T47D (cell line): ENCODE data around the gene TMC3.
"Not testable (repeated sequence)": the region's sequence is repeated elsewhere in the genome, so short reads cannot be mapped to it uniquely, and the experiment has no call there.

Source experiments
- DNase-seq, 2 experiments: peaks; one replicate each; pipeline versions ENCODE4 v3.0.0 to v3.0.0-alpha.2; 2011 to 2012; ENCODE audit warnings: low read depth in 1 of 2, low spot score in 1 of 2
- JUND ChIP-seq: IDR thresholded peaks from 2 replicates; pipeline ENCODE4 v1.6.1; 2012; ENCODE audit warnings: low read depth
- in situ Hi-C: cut with HindIII; loops from 2 replicates; pipeline ENCODE4 v1.10.0; 2016; ENCODE audit warnings: low sequenced_read_pairs, low pct_unique_long_range_greater_than_20kb

TMC3 gene

GRCh38 chr15:81335631-81336030 lies 38.4 kb downstream of the TMC3 start:
- no peak for TF ChIP-seq JUND
- in situ Hi-C loops = no loop called here
- DNase-seq = no peak

GRCh38 chr15:81334768-81335435 lies 39.1 kb downstream of the TMC3 start:
- in situ Hi-C loops = no loop called here
- no peak for DNase-seq
- TF ChIP-seq JUND = no peak

- in situ Hi-C loops = no loop called here
- no peak for TF ChIP-seq JUND
- no peak for DNase-seq
Observed at GRCh38 chr15:81333363-81333762, 40.6 kb downstream of the TMC3 start.

- in situ Hi-C loops = no loop called here
Observed at GRCh38 chr15:81332326-81332725, 41.7 kb downstream of the TMC3 start.

GRCh38 chr15:81331600-81331999 lies 42.4 kb downstream of the TMC3 start:
- no peak for TF ChIP-seq JUND
- in situ Hi-C loops = no loop called here
- DNase-seq = no peak

More at GRCh38 chr15:81332326-81332725, 41.7 kb downstream of the TMC3 start:
- DNase-seq = no peak
- no peak for TF ChIP-seq JUND

DNA sequence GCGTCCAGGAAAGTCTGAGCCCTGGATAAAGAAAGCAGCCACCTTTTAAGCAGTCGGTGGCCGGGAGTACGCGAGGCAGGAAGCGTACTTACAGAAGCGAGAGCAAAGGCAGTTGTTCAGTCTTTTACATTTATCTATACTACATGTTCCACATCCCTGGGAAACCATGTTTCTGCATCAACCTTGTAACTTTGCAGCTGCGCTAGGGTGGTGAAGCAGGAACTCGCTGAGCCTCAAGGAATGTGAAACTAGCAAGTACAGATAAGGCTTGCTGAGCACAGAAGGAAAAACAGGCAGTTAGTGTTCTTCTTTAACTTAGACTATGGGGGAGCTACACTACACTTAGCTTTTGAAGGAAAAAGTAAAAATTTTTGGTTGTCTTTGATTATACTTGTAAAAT lies 42.9 kb downstream of the TMC3 start:
- DNase-seq, in situ Hi-C loops: not testable (repeated sequence)

- TF ChIP-seq JUND = no peak
- in situ Hi-C loops = no loop called here
Observed at GRCh38 chr15:81330366-81331090, 43.5 kb downstream of the TMC3 start.

GRCh38 chr15:81329446-81329845 lies 44.6 kb downstream of the TMC3 start:
- in situ Hi-C loops = no loop called here
- no peak for TF ChIP-seq JUND
- DNase-seq = no peak

More at GRCh38 chr15:81330366-81331090, 43.5 kb downstream of the TMC3 start:
- no peak for DNase-seq

DNA sequence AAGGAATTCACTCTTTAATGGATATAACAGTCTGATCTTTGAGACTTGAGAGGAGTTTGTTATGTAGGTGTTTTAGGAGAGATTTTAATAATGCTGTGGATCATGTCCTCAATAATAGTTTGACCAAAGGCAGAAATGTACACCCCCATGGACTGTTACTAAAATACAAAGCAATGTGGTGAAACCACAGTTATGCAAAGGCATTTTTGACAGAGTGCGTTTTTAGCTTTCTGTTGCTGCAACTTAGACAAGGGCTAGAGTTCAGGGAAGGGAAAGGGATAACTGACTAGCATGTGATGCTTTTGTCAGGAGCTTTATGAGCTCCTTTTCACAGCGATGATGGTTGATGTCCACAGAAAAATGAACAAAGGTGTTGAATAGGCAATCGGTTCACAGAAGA lies 46.5 kb downstream of the TMC3 start:
- DNase-seq = no peak
- in situ Hi-C loops = no loop called here
- no peak for TF ChIP-seq JUND

DNA sequence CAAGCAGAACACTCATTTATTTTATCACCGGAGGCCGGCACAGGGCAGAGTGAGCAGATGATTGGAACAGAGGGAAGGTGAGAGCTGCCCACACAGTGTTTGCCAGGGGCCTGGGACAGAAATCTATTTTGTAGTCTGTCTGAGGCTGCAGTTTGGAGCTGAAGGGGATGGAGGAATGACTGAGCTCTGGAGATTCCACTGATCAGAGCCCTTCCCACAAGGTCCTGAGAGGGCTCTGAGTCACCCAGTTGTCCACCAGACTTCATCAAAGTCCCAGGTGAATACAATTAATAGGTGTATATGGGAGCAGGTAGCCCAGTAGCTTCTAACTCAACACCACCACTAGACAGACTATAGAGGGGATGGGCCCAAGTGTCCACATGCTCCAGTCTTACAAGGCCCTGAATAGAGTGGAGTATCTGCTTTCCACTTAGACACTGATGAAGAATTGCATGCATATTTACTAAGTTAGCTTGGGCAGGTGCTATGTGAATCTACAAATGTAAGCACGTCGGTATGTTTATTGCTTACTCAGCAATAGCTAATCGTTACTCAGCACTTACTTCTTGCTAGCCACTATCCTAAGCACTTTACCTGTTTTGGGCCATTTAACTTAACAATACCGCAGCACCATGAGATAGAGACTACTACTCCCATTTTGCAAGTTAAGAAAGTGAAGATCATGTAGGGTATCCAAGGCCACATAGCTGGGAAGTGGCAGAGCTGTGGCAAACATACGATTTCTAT lies 47.4 kb downstream of the TMC3 start:
- DNase-seq = no peak
- in situ Hi-C loops = no loop called here
- no peak for TF ChIP-seq JUND

DNA sequence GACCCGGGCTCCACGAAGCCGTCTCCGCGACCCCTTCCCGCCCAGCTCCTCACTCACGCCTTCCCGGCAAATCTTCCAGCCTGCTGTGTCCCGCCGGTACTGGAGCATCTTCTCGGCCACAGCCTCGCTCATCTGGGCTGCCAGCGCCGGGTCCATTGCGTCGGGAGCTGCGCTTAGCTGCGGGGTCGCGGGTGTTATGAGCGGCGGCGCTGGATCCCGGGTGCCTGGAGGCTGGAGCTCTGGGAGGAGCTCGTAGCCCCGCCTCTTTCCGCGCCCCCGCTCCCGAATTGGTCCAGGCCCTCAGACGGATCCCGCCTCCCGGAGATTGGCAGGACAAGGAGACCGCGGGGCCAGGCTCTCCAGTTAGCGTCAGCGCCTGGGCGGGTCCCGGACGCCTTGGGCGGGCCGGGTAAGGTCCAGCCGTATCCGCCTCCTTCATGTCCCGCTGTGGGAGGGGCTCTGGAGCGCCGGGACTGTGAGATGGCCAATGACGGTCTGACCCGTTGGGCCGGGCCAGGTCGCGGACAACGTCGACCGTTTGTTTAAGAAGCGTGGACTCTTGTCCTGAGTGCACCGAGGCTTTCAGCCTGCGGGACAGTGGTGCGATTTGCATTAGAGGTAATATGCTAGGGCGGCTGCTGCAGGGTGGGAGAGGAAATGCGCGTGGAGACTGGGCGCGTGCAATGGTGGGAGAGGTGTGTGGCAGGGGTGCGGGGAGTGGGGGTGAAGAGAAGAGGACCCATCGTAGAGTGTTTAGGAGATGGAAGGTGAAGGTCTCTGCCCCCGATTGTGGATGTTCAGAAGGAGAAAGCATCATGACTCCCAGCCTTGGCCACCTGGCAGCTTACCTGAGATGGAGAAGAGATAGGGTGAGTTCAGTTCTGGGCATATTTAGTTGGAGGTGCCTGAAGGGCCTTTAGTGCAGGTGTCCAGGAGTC lies 49.8 kb downstream of the TMC3 start, which contains the start of gene STARD5:
STARD5 (minus strand) TSS at position 198 of the 938 bp plus-strand sequence; CDS start at position 156, 42 bp downstream.
- no peak for TF ChIP-seq JUND
- in situ Hi-C loops = no loop called here

GRCh38 chr15:81323559-81323943 lies 50.5 kb downstream of the TMC3 start:
- no peak for TF ChIP-seq JUND
- no peak for DNase-seq
- in situ Hi-C loops = no loop called here

More for the DNA sequence above, 49.8 kb downstream of the TMC3 start, which contains the start of gene STARD5:
- peak; percentile 96 to 99 for DNase-seq
